IPS-15b (cell line): ENCODE data around the gene ADAMTS12.
"Not testable (repeated sequence)": the region's sequence is repeated elsewhere in the genome, so short reads cannot be mapped to it uniquely, and the experiment has no call there.

Source experiments
- H3K27me3 ChIP-seq: one replicate; pipeline ENCODE4 v1.6.1; 2013; ENCODE audit warnings: low read length; ENCODE audit not compliant: control insufficient read depth, insufficient read depth
- H3K36me3 ChIP-seq: one replicate; pipeline ENCODE4 v1.6.1; 2013; ENCODE audit warnings: low read length; ENCODE audit not compliant: control insufficient read depth, insufficient read depth
- H3K4me1 ChIP-seq: one replicate; pipeline ENCODE4 v1.6.1; 2013; ENCODE audit warnings: mild to moderate bottlenecking, low read length; ENCODE audit not compliant: control insufficient read depth, insufficient read depth
- H3K4me3 ChIP-seq: one replicate; pipeline ENCODE4 v1.5.1; 2013; ENCODE audit warnings: low read depth, low read length
- H3K9ac ChIP-seq: one replicate; pipeline ENCODE4 v1.6.1; 2013; ENCODE audit warnings: low read depth, mild to moderate bottlenecking, low read length
- H3K9me3 ChIP-seq: one replicate; pipeline ENCODE4 v1.6.1; 2013; ENCODE audit warnings: mild to moderate bottlenecking, low read length; ENCODE audit not compliant: control insufficient read depth, insufficient read depth

Gene ADAMTS12

GRCh38 chr5:33867241-33867640 lies 24.5 kb downstream of the ADAMTS12 start:
- Histone ChIP-seq H3K9ac (no peak overlapping the region), H3K4me3 (no peak overlapping the region), H3K36me3 (no peaks in the 10 kb centered on the region), H3K4me1 (no peaks in the 10 kb centered on the region), H3K9me3 (peaks cover 5% of the 10 kb centered on the region), H3K27me3 (no peaks in the 10 kb centered on the region)

GRCh38 chr5:33859177-33859576 lies 32.6 kb downstream of the ADAMTS12 start:
- not testable (repeated sequence) for H3K4me3 ChIP-seq, H3K27me3 ChIP-seq

GRCh38 chr5:33857037-33857436 lies 34.8 kb downstream of the ADAMTS12 start:
- Histone ChIP-seq H3K4me3 (no peak overlapping the region), H3K27me3 (no peaks in the 10 kb centered on the region), H3K4me1 (peaks cover 18% of the 10 kb centered on the region), H3K9ac (no peak overlapping the region), H3K9me3 (no peaks in the 10 kb centered on the region), H3K36me3 (no peaks in the 10 kb centered on the region)

More at GRCh38 chr5:33859177-33859576, 32.6 kb downstream of the ADAMTS12 start:
- H3K4me1 ChIP-seq, result peaks cover 17% of the 10 kb centered on the region
- not testable (repeated sequence) for H3K9ac ChIP-seq, H3K9me3 ChIP-seq, H3K36me3 ChIP-seq

- no peak overlapping the region for H3K4me3 ChIP-seq
- H3K4me1 ChIP-seq, result peaks cover 20% of the 10 kb centered on the region
- H3K9me3 ChIP-seq, result no peaks in the 10 kb centered on the region
- H3K9ac ChIP-seq, result no peak overlapping the region
- no peaks in the 10 kb centered on the region for H3K36me3 ChIP-seq
- no peaks in the 10 kb centered on the region for H3K27me3 ChIP-seq
Observed at GRCh38 chr5:33855396-33855795, 36.4 kb downstream of the ADAMTS12 start.

- Histone ChIP-seq H3K4me3 (no peak overlapping the region), H3K9ac (no peak overlapping the region), H3K9me3 (no peaks in the 10 kb centered on the region), H3K4me1 (peaks cover 22% of the 10 kb centered on the region), H3K36me3 (no peaks in the 10 kb centered on the region), H3K27me3 (no peaks in the 10 kb centered on the region)
Observed at GRCh38 chr5:33854733-33855151, 37.0 kb downstream of the ADAMTS12 start.

- H3K27me3 ChIP-seq, result no peaks in the 10 kb centered on the region
- no peaks in the 10 kb centered on the region for H3K36me3 ChIP-seq
- H3K9me3 ChIP-seq, result no peaks in the 10 kb centered on the region
- H3K9ac ChIP-seq, result no peak overlapping the region
- H3K4me1 ChIP-seq, result peaks cover 11% of the 10 kb centered on the region
- H3K4me3 ChIP-seq, result no peak overlapping the region
Observed at GRCh38 chr5:33852837-33853236, 39.0 kb downstream of the ADAMTS12 start.

- no peak overlapping the region for H3K9ac ChIP-seq
- peaks cover 11% of the 10 kb centered on the region for H3K4me1 ChIP-seq
- no peaks in the 10 kb centered on the region for H3K27me3 ChIP-seq
- no peak overlapping the region for H3K4me3 ChIP-seq
- H3K9me3 ChIP-seq, result no peaks in the 10 kb centered on the region
- H3K36me3 ChIP-seq, result no peaks in the 10 kb centered on the region
Observed at GRCh38 chr5:33852319-33852718, 39.5 kb downstream of the ADAMTS12 start.

- Histone ChIP-seq H3K27me3 (no peaks in the 10 kb centered on the region), H3K36me3 (no peaks in the 10 kb centered on the region), H3K9me3 (no peaks in the 10 kb centered on the region), H3K9ac (peak overlapping the region; percentile 32), H3K4me1 (peaks cover 11% of the 10 kb centered on the region), H3K4me3 (no peak overlapping the region)
Observed at GRCh38 chr5:33850100-33850594, 41.6 kb downstream of the ADAMTS12 start.

- Histone ChIP-seq H3K9me3 (no peaks in the 10 kb centered on the region), H3K4me3 (no peak overlapping the region), H3K4me1 (peaks cover 4% of the 10 kb centered on the region), H3K36me3 (no peaks in the 10 kb centered on the region), H3K27me3 (no peaks in the 10 kb centered on the region), H3K9ac (no peak overlapping the region)
Observed at GRCh38 chr5:33848554-33848953, 43.2 kb downstream of the ADAMTS12 start.

- Histone ChIP-seq H3K9ac (no peak overlapping the region), H3K27me3 (no peaks in the 10 kb centered on the region), H3K36me3 (no peaks in the 10 kb centered on the region), H3K9me3 (no peaks in the 10 kb centered on the region), H3K4me3 (no peak overlapping the region), H3K4me1 (peaks cover 4% of the 10 kb centered on the region)
Observed at GRCh38 chr5:33846851-33847250, 44.9 kb downstream of the ADAMTS12 start.

- Histone ChIP-seq H3K36me3 (no peaks in the 10 kb centered on the region), H3K4me3 (no peak overlapping the region), H3K9me3 (no peaks in the 10 kb centered on the region), H3K9ac (no peak overlapping the region), H3K27me3 (no peaks in the 10 kb centered on the region), H3K4me1 (no peaks in the 10 kb centered on the region)
Observed at GRCh38 chr5:33843579-33843978, 48.2 kb downstream of the ADAMTS12 start.

GRCh38 chr5:33842456-33842855 lies 49.3 kb downstream of the ADAMTS12 start:
- Histone ChIP-seq H3K4me3 (no peak overlapping the region), H3K27me3 (no peaks in the 10 kb centered on the region), H3K36me3 (no peaks in the 10 kb centered on the region), H3K4me1 (no peaks in the 10 kb centered on the region), H3K9ac (no peak overlapping the region), H3K9me3 (no peaks in the 10 kb centered on the region)
